ENCODE results near the gene KDR. TPM values are rescaled to one million over a fixed set of nuclear protein-coding genes. Genes with fewer than 3 reads are reported as not detected.

Gene KDR
- total and polyA plus RNA-seq, 10 of the 15 experiments (the other 5 are each of a cell fraction or from before 2014, with no cell fraction given), result 0.04 to 0.13 TPM; not detected in 8

GRCh38 chr4:55117511-55117910 is 7.9 kb downstream of the KDR start (continued):
- TF ChIP-seq CUX1 (IDR thresholded peaks at IDR 0.05; ENCODE audit: insufficient replicate concordance, low read depth, low read length), result no peak
- no peak for TF ChIP-seq ATF2 (IDR thresholded peaks at IDR 0.05; ENCODE audit: low read length)
- TF ChIP-seq SKIL (IDR thresholded peaks at IDR 0.05; ENCODE audit: low read depth, poor library complexity, severe bottlenecking), result no peak
- no peak for TF ChIP-seq PML (IDR thresholded peaks at IDR 0.05; ENCODE audit: low read length)
- no peak for TF ChIP-seq NRF1 (conservative IDR thresholded peaks at IDR 0.05; ENCODE audit: low read depth, low read length)
- TF ChIP-seq MAX (IDR thresholded peaks at IDR 0.05; ENCODE audit: low read depth, low read length), result no peak
- no peak for TF ChIP-seq RAD51 (IDR thresholded peaks at IDR 0.05)
- no peak for TF ChIP-seq ZBTB4 (CRISPR knock-in tag; IDR thresholded peaks at IDR 0.05)
- TF ChIP-seq, protein P1, sequence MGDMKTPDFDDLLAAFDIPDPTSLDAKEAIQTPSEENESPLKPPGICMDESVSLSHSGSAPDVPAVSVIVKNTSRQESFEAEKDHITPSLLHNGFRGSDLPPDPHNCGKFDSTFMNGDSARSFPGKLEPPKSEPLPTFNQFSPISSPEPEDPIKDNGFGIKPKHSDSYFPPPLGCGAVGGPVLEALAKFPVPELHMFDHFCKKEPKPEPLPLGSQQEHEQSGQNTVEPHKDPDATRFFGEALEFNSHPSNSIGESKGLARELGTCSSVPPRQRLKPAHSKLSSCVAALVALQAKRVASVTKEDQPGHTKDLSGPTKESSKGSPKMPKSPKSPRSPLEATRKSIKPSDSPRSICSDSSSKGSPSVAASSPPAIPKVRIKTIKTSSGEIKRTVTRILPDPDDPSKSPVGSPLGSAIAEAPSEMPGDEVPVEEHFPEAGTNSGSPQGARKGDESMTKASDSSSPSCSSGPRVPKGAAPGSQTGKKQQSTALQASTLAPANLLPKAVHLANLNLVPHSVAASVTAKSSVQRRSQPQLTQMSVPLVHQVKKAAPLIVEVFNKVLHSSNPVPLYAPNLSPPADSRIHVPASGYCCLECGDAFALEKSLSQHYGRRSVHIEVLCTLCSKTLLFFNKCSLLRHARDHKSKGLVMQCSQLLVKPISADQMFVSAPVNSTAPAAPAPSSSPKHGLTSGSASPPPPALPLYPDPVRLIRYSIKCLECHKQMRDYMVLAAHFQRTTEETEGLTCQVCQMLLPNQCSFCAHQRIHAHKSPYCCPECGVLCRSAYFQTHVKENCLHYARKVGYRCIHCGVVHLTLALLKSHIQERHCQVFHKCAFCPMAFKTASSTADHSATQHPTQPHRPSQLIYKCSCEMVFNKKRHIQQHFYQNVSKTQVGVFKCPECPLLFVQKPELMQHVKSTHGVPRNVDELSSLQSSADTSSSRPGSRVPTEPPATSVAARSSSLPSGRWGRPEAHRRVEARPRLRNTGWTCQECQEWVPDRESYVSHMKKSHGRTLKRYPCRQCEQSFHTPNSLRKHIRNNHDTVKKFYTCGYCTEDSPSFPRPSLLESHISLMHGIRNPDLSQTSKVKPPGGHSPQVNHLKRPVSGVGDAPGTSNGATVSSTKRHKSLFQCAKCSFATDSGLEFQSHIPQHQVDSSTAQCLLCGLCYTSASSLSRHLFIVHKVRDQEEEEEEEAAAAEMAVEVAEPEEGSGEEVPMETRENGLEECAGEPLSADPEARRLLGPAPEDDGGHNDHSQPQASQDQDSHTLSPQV (IDR thresholded peaks at IDR 0.05), result no peak
